Stomach (tissue), 9 donors: ENCODE data around the gene MYO5B. TPM values are rescaled to one million over a fixed set of nuclear protein-coding genes. Genes with fewer than 3 reads are reported as not detected.
A peak's percentile ranks its signal among the peaks of the same experiment; 100 is the strongest.

Source experiments
- DNase-seq, 2 donors: peaks; one replicate each; pipeline versions ENCODE4 v3.0.0 to v3.0.0-alpha.2; 2013 to 2019
- H3K27ac ChIP-seq, 5 donors: fragments of 200-600 bp in 4 of 5; sonication (generic) in 4 of 5; one replicate each; pipeline ENCODE4 v1.5.1; 2013 to 2019; ENCODE audit warnings: mild to moderate bottlenecking in 1 of 5, moderate library complexity in 1 of 5
- H3K27me3 ChIP-seq, 3 donors: fragments of 200-600 bp; sonication (generic); one replicate each; pipeline ENCODE4 v1.5.1; 2017 to 2019; ENCODE audit warnings: mixed run types in 1 of 3
- H3K36me3 ChIP-seq, 4 donors: fragments of 200-600 bp; sonication (generic); 1 replicate in 3 of 4; 2 replicates in 1 of 4; pipeline ENCODE4 v1.5.1; 2016 to 2019
- H3K4me1 ChIP-seq, 4 donors: fragments of 200-600 bp; sonication (generic); one replicate each; pipeline ENCODE4 v1.5.1; 2016 to 2019
- H3K4me3 ChIP-seq, 4 donors: fragments of 200-600 bp; sonication (generic) in 3 of 4; one replicate each; pipeline ENCODE4 v1.5.1; 2016 to 2019; ENCODE audit warnings: mild to moderate bottlenecking in 1 of 4
- H3K9me3 ChIP-seq, 4 donors: fragments of 200-600 bp; sonication (generic); one replicate each; pipeline ENCODE4 v1.5.1; 2016 to 2019
- CTCF ChIP-seq, 7 experiments: fragments of 450-650 bp in 4 of 7; fragments of 200-600 bp in 3 of 7; sonication (generic) in 3 of 7; IDR thresholded peaks; one replicate each; pipeline ENCODE4 v1.5.1; 2016 to 2019; ENCODE audit warnings: antibody characterized with exemption in 7 of 7, control low read depth in 2 of 7, mild to moderate bottlenecking in 1 of 7
- EP300 ChIP-seq: sonication (generic); formaldehyde crosslinking; IDR thresholded peaks from one replicate; pipeline ENCODE4 v1.6.1; 2017; ENCODE audit warnings: antibody characterized with exemption
- POLR2A ChIP-seq, 4 donors: fragments of 450-650 bp; IDR thresholded peaks; one replicate each; pipeline ENCODE4 v1.6.1; 2016; ENCODE audit warnings: antibody characterized with exemption in 4 of 4, control low read depth in 2 of 4, mild to moderate bottlenecking in 1 of 4, moderate library complexity in 1 of 4
- POLR2AphosphoS5 ChIP-seq, 3 donors: sonication (generic); formaldehyde crosslinking; IDR thresholded peaks; one replicate each; pipeline ENCODE4 v1.6.1; 2016; ENCODE audit warnings: antibody characterized with exemption in 3 of 3
- WGBS, 5 donors: extraction: QIAGEN DNeasy Blood & Tissue Kit in 3 of 5; methylation state at CpG; one replicate each; pipeline versions ENCODE4 v1.1.5 to v1.1.7; 2013 to 2018; 5-methylcytosine and 5-hydroxymethylcytosine counted together
- intact Hi-C: fragments of 100-400 bp; cut with DNase I; formaldehyde crosslinking; loops from one replicate; pipeline ENCODE4 v1.15.1; 2023; ENCODE audit warnings: low total_unique reads
- polyA plus RNA-seq, 3 donors: library from polyadenylated mRNA; stranded (reverse); fragments of 200-250 nt; gene quantifications; one replicate each; pipeline ENCODE4 v1.2.3, GENCODE V29; 2013
- total RNA-seq, 5 donors: library from RNA; depleted of rRNA; stranded (reverse); fragments of >200 nt; gene quantifications; one replicate each; pipeline versions ENCODE4 v1.1.0 to v1.2.3, GENCODE V29; 2014 to 2016
- donor health status: healthy with polysubstance abuse.
- donor health status: Bipolar disorder and iron deficiency.
- donor health status: healthy.

Gene MYO5B
- total and polyA plus RNA-seq, 8 donors: 13.6 to 224 (median 33.7) TPM

DNA sequence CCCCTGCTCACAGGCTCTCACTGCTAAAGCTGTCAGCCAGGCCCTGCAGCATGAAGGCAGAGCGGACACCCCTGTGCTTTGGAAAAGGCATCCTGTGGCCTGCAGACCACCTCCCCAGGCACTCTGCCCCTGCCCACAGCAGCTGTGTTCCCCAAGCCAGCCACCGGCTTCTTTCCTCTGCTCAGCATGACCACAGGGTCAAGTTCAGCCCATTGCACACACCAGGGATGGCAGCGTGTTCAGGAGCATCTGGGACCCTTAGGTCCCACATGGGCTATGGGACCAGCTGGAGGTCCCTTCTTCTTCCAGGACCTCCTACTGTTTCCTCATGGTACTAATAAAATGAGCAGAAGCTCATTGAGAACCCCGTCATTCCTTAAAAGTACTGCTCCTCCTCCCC lies 263.2 kb downstream of the MYO5B start:
- Histone ChIP-seq H3K4me3 (no peak overlapping the region), H3K9me3 (no peaks in the 10 kb centered on the region), H3K4me1 (no peaks in the 10 kb centered on the region), H3K27me3 (no peaks in the 10 kb centered on the region), H3K36me3 (peaks cover 0 to 28% (median 21%) of the 10 kb centered on the region in 4 donors), H3K27ac (no peak overlapping the region)
- 81 to 96% (median 87%) methylated on average over 3 to 4 of the region's 4 CpGs for WGBS, 5 donors
- TF ChIP-seq POLR2A (IDR thresholded peaks at IDR 0.05): no peak
- TF ChIP-seq POLR2AphosphoS5 (IDR thresholded peaks at IDR 0.05): no peak
- TF ChIP-seq CTCF (IDR thresholded peaks at IDR 0.05): no peak
- no peak for TF ChIP-seq EP300
- intact Hi-C loops: no loop called here
- no peak for DNase-seq

GRCh38 chr18:49931179-49931578 lies 263.8 kb downstream of the MYO5B start:
- H3K4me1 ChIP-seq: no peaks in the 10 kb centered on the region
- H3K4me3 ChIP-seq: no peak overlapping the region
- H3K27ac ChIP-seq: no peak overlapping the region
- no peak for TF ChIP-seq POLR2A (IDR thresholded peaks at IDR 0.05)
- H3K36me3 ChIP-seq: peaks cover 0 to 22% (median 15%) of the 10 kb centered on the region in 4 donors
- 76 to 80% (median 79%) methylated on average over 5 of the region's 5 CpGs for WGBS, 5 donors
- no peaks in the 10 kb centered on the region for H3K27me3 ChIP-seq
- intact Hi-C loops: no loop called here
- no peak for DNase-seq
- no peaks in the 10 kb centered on the region for H3K9me3 ChIP-seq

- no peak overlapping the region for H3K27ac ChIP-seq
Observed at GRCh38 chr18:49926106-49926745, 268.7 kb downstream of the MYO5B start.

DNA sequence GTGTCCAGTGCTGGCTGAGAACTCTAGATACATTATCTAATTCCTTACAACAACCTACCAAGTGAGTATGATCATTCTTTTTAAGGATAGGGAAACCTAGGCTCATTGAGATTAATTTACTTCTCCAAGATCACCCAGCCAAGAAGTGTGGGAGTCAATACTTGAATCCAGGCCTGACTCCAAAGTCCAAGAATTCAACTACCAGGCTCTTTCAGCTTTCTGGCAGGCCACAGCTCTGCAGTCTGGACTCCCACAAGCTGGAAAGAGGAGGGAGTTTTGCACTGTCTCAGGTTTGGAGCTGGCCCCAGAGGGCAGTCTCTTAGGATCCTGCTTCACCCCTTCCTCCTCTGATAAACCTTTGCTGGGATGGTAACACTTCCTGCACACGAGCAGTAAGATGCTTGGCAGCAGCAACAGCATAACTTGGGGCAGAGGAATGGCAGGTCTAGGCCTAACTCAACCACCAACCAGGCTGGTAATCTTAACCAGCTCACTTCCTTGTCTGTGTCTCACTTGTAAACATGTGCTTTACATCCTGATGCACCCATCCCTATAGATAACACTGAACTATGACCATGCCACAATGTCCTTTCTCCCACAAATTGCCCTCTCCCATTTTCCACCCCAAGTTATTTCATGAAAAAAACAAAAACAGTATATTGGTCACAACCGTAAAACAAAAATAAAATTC lies 270.5 kb downstream of the MYO5B start:
- intact Hi-C loops: no loop called here
- Histone ChIP-seq H3K4me1 (no peaks in the 10 kb centered on the region), H3K4me3 (no peak overlapping the region), H3K27ac (no peak overlapping the region), H3K36me3 (peaks cover 0 to 10% (median 5%) of the 10 kb centered on the region in 4 donors), H3K27me3 (peaks cover 0 to 7% (median 0%) of the 10 kb centered on the region in 3 donors), H3K9me3 (no peaks in the 10 kb centered on the region)
- TF ChIP-seq POLR2A (IDR thresholded peaks at IDR 0.05): no peak
- peak in 1 of 2 donors; percentile 35 for DNase-seq
- WGBS, 5 donors: 86 to 94% (median 91%) methylated on average over 2 of the region's 2 CpGs

More at GRCh38 chr18:49926106-49926745, 268.7 kb downstream of the MYO5B start:
- DNase-seq: no peak
- Histone ChIP-seq H3K4me1 (no peaks in the 10 kb centered on the region), H3K9me3 (no peaks in the 10 kb centered on the region), H3K27me3 (peaks cover 0 to 3% (median 0%) of the 10 kb centered on the region in 3 donors), H3K4me3 (no peak overlapping the region), H3K36me3 (peaks cover 0 to 16% (median 6%) of the 10 kb centered on the region in 4 donors)
- intact Hi-C loops: no loop called here
- TF ChIP-seq CTCF (IDR thresholded peaks at IDR 0.05) (no peak), EP300 (no peak), POLR2A (IDR thresholded peaks at IDR 0.05) (no peak), POLR2AphosphoS5 (IDR thresholded peaks at IDR 0.05) (no peak)
- 69 to 79% (median 77%) methylated on average over 5 of the region's 5 CpGs for WGBS, 5 donors

DNA sequence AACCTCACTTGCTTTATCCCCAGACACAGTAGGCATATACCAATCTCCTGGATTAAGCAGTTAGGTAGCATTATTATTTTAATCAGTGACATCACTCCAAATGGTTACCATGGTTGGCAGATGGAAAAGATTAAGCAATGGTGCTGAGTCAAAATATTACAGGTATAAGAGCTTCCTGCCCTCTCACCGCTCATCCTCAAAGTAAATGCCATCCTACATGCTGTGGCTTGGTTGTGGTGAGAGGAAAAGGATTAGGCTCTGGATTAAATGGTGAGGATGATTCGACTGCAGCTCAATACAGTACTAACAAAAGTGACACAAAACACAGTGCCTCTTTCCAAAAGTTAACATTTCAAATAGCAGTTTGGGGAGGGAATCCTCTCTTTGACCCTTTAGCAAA lies 272.7 kb downstream of the MYO5B start:
- WGBS, 5 donors: 77 to 88% (median 86%) methylated on average over 2 of the region's 2 CpGs
- Histone ChIP-seq H3K27ac (no peak overlapping the region), H3K36me3 (peaks cover 0 to 15% (median 5%) of the 10 kb centered on the region in 4 donors)

More for the DNA sequence above, 272.7 kb downstream of the MYO5B start:
- H3K4me1 ChIP-seq: no peaks in the 10 kb centered on the region
- peaks cover 0 to 15% (median 0%) of the 10 kb centered on the region in 3 donors for H3K27me3 ChIP-seq
- no peak overlapping the region for H3K4me3 ChIP-seq
- intact Hi-C loops: no loop called here
- DNase-seq: no peak
- no peak for TF ChIP-seq POLR2AphosphoS5 (IDR thresholded peaks at IDR 0.05)
- no peak for TF ChIP-seq CTCF (IDR thresholded peaks at IDR 0.05)
- no peak for TF ChIP-seq POLR2A (IDR thresholded peaks at IDR 0.05)
- no peak for TF ChIP-seq EP300
- no peaks in the 10 kb centered on the region for H3K9me3 ChIP-seq
